ENCODE measurements around the gene CHML.

The CHML gene

DNA sequence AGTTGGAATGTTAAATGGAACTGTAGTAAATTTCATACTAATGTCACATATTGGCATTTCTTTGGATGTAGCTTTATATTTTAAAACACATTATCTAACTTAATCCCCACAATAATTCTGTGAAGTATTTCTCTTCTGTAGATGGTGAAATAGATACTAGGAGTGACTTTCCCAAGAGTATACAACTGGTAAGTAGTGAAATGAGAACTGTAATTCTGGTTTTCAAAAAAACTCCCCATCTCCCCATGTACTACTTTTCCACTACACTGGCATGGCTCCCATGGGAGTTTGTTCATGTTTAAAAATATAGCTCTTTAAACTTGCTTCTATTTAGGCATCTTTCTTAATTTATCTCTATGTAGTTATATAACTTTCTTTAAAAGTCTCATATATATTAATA is 10.2 kb downstream of the CHML start:
- Histone ChIP-seq H3K27ac (ENCODE audit: extremely low read depth, low read depth, low read length) (no peak overlapping the region), H3K9me3 (ENCODE audit: control insufficient read depth, insufficient read depth, low read depth, low read length) (no peaks in the 10 kb centered on the region), H3K4me1 (ENCODE audit: control insufficient read depth, insufficient read depth, low read length) (peaks cover 15% of the 10 kb centered on the region), H3K36me3 (ENCODE audit: control insufficient read depth in 2 of 2, insufficient read depth in 1 of 2, low read length in 2 of 2) (peaks cover 0 to 7% of the 10 kb centered on the region in 2 experiments; a peak in 1 of 3 replicates), H3K4me3 (ENCODE audit: low read depth, low read length) (no peak overlapping the region)
- no peak for TF ChIP-seq SP7 (tag by site-specific recombination; IDR thresholded peaks at IDR 0.05)
- no peak for TF ChIP-seq ZNF239 (tag by site-specific recombination; IDR thresholded peaks at IDR 0.05)
- POLR2A ChIA-PET = interaction anchor here (1.2 kb wide), 1 partner anchor 11 kb away, joined by 4 read pairs; no protein-coding TSS in a partner anchor
- CTCF ChIA-PET = interaction anchor here (0.6 to 2.1 kb wide), 7 partner anchors 9 to 221 kb away, joined by 3 to 20 read pairs (median 4); partner anchors contain the start of gene EXO1

GRCh38 chr1:241627453-241628259 is 12.5 kb downstream of the CHML start:
- Histone ChIP-seq H3K9me3 (ENCODE audit: control insufficient read depth, insufficient read depth, low read depth, low read length) (no peaks in the 10 kb centered on the region), H3K4me1 (ENCODE audit: control insufficient read depth, insufficient read depth, low read length) (peaks cover 15% of the 10 kb centered on the region), H3K36me3 (ENCODE audit: control insufficient read depth in 2 of 2, insufficient read depth in 1 of 2, low read length in 2 of 2) (no peaks in the 10 kb centered on the region), H3K4me3 (ENCODE audit: low read depth, low read length) (no peak overlapping the region), H3K27ac (ENCODE audit: extremely low read depth, low read depth, low read length) (no peak overlapping the region)
- ChIA-PET POLR2A (interaction anchor here (2.3 kb wide), 1 partner anchor 13 kb away, joined by 11 read pairs; the partner anchor contains the start of genes CHML and OPN3), CTCF (interaction anchor here (0.6 to 4.1 kb wide), 18 partner anchors 9 to 455 kb away, joined by 3 to 41 read pairs (median 5); partner anchors contain the start of genes CHML and OPN3)
- TF ChIP-seq ZNF510 (tag by site-specific recombination; IDR thresholded peaks at IDR 0.05; ENCODE audit: insufficient replicate concordance) (peak; percentile 4), ZNF660 (tag by site-specific recombination; IDR thresholded peaks at IDR 0.05) (0 out of 2 replicates have a peak, but pooled peaks have one; percentile 60), HOXA7 (CRISPR knock-in tag; IDR thresholded peaks at IDR 0.05; ENCODE audit: borderline replicate concordance) (no peak), GLIS2 (tag by site-specific recombination; IDR thresholded peaks at IDR 0.05) (no peak), ZNF202 (tag by site-specific recombination; IDR thresholded peaks at IDR 0.05; ENCODE audit: borderline replicate concordance) (no peak), KLF7 (tag by site-specific recombination; IDR thresholded peaks at IDR 0.05; ENCODE audit: borderline replicate concordance) (no peak), ZNF555 (tag by site-specific recombination; conservative IDR thresholded peaks at IDR 0.05) (no peak), ZNF133 (tag by site-specific recombination; IDR thresholded peaks at IDR 0.05) (no peak), HOXC10 (CRISPR knock-in tag; IDR thresholded peaks at IDR 0.05) (no peak), ZNF654 (tag by site-specific recombination; IDR thresholded peaks at IDR 0.05; ENCODE audit: low read depth) (peak; percentile 79), KLF10 (tag by site-specific recombination; IDR thresholded peaks at IDR 0.05) (no peak), ZBTB6 (tag by site-specific recombination; IDR thresholded peaks at IDR 0.05) (no peak), IKZF3 (tag by site-specific recombination; IDR thresholded peaks at IDR 0.05) (no peak)
- TF ChIP-seq, protein P1, sequence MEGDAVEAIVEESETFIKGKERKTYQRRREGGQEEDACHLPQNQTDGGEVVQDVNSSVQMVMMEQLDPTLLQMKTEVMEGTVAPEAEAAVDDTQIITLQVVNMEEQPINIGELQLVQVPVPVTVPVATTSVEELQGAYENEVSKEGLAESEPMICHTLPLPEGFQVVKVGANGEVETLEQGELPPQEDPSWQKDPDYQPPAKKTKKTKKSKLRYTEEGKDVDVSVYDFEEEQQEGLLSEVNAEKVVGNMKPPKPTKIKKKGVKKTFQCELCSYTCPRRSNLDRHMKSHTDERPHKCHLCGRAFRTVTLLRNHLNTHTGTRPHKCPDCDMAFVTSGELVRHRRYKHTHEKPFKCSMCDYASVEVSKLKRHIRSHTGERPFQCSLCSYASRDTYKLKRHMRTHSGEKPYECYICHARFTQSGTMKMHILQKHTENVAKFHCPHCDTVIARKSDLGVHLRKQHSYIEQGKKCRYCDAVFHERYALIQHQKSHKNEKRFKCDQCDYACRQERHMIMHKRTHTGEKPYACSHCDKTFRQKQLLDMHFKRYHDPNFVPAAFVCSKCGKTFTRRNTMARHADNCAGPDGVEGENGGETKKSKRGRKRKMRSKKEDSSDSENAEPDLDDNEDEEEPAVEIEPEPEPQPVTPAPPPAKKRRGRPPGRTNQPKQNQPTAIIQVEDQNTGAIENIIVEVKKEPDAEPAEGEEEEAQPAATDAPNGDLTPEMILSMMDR (tag by site-specific recombination; IDR thresholded peaks at IDR 0.05) = peak; percentile 62

- no peaks in the 10 kb centered on the region for H3K9me3 ChIP-seq (ENCODE audit: control insufficient read depth, insufficient read depth, low read depth, low read length)
- no peaks in the 10 kb centered on the region for H3K4me1 ChIP-seq (ENCODE audit: control insufficient read depth, insufficient read depth, low read length)
- POLR2A ChIA-PET = no interaction called here
- H3K36me3 ChIP-seq (ENCODE audit: control insufficient read depth in 2 of 2, insufficient read depth in 1 of 2, low read length in 2 of 2) = no peaks in the 10 kb centered on the region
- TF ChIP-seq, protein P2, sequence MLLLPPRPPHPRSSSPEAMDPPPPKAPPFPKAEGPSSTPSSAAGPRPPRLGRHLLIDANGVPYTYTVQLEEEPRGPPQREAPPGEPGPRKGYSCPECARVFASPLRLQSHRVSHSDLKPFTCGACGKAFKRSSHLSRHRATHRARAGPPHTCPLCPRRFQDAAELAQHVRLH (tag by site-specific recombination; IDR thresholded peaks at IDR 0.05) = peak; percentile 48; the same call in 1 of the 2 replicates
- TF ChIP-seq ZNF843 (tag by site-specific recombination; IDR thresholded peaks at IDR 0.05) (0 out of 2 replicates have a peak, but pooled peaks have one; percentile 25), ZNF239 (tag by site-specific recombination; IDR thresholded peaks at IDR 0.05) (no peak), ZNF747 (tag by site-specific recombination; IDR thresholded peaks at IDR 0.05) (no peak), ZBTB17 (tag by site-specific recombination; IDR thresholded peaks at IDR 0.05) (no peak)
- TF ChIP-seq, protein P3, sequence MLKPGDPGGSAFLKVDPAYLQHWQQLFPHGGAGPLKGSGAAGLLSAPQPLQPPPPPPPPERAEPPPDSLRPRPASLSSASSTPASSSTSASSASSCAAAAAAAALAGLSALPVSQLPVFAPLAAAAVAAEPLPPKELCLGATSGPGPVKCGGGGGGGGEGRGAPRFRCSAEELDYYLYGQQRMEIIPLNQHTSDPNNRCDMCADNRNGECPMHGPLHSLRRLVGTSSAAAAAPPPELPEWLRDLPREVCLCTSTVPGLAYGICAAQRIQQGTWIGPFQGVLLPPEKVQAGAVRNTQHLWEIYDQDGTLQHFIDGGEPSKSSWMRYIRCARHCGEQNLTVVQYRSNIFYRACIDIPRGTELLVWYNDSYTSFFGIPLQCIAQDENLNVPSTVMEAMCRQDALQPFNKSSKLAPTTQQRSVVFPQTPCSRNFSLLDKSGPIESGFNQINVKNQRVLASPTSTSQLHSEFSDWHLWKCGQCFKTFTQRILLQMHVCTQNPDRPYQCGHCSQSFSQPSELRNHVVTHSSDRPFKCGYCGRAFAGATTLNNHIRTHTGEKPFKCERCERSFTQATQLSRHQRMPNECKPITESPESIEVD (tag by site-specific recombination; IDR thresholded peaks at IDR 0.05) = peak; percentile 63
- CTCF ChIA-PET = interaction anchor here (4.1 kb wide), 1 partner anchor 209 kb away, joined by 41 read pairs; no protein-coding TSS in a partner anchor
- H3K27ac ChIP-seq (ENCODE audit: extremely low read depth, low read depth, low read length) = no peak overlapping the region
- no peak overlapping the region for H3K4me3 ChIP-seq (ENCODE audit: low read depth, low read length)
These were observed 15.2 kb downstream of the CHML start for GRCh38 chr1:241624935-241625334.

Data from HEK293 (cell line).